Umbilical cord (tissue), 2 donors: ENCODE measurements around the gene RPEL1. TPM values are rescaled to one million over a fixed set of nuclear protein-coding genes. Genes with fewer than 3 reads are reported as not detected.
A peak's percentile ranks its signal among the peaks of the same experiment; 100 is the strongest.

Experiments used
- DNase-seq: peaks from one replicate; pipeline ENCODE4 v3.0.0-alpha.2; 2015; ENCODE audit warnings: low spot score
- total RNA-seq: library from RNA; depleted of rRNA; stranded (reverse); fragments of >200 nt; gene quantifications from one replicate; pipeline ENCODE4 v1.2.3, GENCODE V29; 2014; ENCODE audit warnings: low replicate concordance; ENCODE audit not compliant: insufficient read depth

The RPEL1 gene
- total RNA-seq, 1 donor from 2014 or later: 3.9 TPM

DNA sequence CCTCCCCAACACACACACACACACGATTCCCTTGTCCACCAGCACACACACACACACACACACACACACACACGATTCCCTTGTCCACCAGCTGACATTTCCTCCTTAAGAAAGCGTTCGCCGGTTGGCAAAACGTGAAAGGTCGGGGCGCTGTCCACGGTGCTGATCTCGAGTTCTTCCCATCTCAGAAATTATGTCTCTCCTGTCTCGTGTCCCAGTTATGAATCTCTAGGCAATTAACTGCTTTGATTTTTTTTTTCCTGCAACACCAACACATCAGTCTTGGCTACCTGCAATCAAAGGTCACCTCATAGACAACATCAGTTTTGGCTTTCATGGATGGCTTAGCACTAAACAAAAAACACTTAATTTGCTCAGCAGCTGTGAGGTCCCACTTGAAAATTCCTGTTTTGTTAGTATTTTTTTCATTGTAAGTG is 33.2 kb downstream of the RPEL1 start:
- DNase-seq: peak; percentile 55

DNA sequence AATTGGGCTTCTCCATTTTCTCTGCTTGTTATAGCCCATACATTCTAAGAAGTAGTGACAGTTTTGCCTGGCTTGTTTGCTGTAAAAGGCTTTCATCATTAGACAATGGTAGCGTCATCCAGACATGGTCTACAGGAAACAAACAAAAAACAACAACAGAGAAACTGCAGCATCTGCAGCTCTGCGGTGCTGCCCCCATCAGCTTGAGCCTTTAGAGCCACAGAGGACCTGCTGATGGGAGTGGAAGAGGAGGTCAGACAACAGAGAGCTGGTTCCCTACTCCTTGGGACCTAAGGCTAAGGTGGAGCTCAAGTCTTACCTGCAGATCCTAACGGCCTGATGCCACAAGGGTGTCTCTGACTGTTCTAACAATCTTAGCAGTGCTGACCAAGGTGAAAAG is 34.3 kb downstream of the RPEL1 start:
- no peak for DNase-seq

GRCh38 chr10:103280506-103280905 is 34.8 kb downstream of the RPEL1 start:
- DNase-seq: no peak

GRCh38 chr10:103281753-103282152 is 36.1 kb downstream of the RPEL1 start:
- DNase-seq: peak; percentile 90

- peak; percentile 36 for DNase-seq
Measured at GRCh38 chr10:103282961-103283360, 37.3 kb downstream of the RPEL1 start.

GRCh38 chr10:103284170-103284569 is 38.5 kb downstream of the RPEL1 start:
- no peak for DNase-seq

DNA sequence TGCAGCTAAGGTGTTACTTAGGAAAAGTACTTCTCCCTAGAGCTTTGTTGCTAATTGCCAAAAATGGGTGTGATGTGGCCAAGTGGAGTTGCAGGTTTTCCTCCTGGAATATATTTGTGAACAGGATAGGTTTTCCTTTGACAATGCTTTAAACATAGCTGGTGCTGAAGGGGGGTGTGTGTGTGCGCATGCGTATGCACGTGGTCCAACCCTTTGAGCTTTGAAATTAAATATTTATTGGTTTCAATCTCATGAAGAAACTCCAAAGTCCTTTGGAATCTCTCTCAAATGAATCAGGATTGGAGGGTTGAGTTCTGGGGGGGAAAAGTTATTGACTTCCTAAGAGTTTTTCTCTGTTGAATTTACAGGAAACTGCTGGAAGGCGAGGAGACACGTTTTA is 42.3 kb downstream of the RPEL1 start:
- no peak for DNase-seq

DNA sequence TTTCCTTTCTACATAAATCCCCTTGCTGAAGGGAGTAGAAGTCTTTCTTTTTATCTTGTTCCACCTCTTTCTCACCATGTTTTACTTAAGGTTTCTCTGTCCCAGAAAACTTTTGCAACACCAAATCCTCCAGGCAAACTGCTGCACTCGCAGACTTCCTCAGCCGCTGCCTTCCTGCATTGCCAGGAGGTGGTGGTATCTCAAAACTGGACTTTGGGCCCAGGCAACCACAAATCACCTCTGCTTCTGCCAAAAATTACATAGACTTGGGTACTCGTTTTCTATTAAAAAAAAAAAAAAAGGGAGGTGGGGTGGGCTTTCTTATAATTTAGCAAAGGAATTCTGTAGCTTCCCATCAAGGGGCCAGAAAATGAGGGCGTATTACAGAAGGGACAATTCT is 45.9 kb downstream of the RPEL1 start:
- DNase-seq: no peak

DNA sequence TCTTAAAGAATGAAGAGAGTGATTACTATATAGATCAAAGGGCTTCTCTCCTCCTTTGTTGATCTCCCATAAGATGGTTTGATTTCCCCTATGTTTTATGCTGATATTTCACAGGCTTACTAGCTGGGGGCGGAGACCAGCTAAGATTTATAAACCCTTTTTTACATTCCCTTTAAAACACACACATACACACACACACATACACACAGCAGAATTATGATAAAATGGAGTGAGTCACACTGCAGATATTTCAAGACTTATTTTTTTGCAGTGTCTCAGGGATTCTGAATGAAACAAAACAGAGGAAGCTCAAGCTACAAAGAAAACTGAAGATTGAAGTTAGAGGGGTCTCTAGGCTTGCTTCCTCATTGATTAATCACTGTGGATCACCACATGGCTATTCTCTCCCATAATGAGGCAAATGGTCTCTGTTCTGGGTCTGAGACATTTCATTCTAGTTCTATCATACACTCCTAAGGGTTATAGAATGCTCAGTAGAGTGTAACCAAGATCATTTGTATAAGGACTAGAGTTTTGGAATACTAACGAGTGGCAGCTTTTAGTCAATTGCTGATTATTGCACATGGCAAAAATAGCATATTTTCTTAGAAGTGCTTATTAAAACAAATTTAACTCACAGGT is 49.8 kb downstream of the RPEL1 start:
- peak; percentile 93 for DNase-seq

Other genes with a start within 250 kb of the RPEL1 start
- gene NT5C2, start 52.6 kb upstream of the RPEL1 start, total RNA-seq: 81.4 TPM
- gene INA, start 31.3 kb downstream of the RPEL1 start, total RNA-seq: 1.4 TPM
- 11.1 TPM for gene PCGF6, start 105.3 kb downstream of the RPEL1 start, total RNA-seq
- 7.0 TPM for gene TAF5, start 122.1 kb downstream of the RPEL1 start, total RNA-seq
- 138 TPM for gene ATP5MK, start 150.6 kb downstream of the RPEL1 start, total RNA-seq
- 99.9 TPM for gene PDCD11, start 150.7 kb downstream of the RPEL1 start, total RNA-seq
- 7.2 TPM for gene CALHM2, start 206.5 kb downstream of the RPEL1 start, total RNA-seq
- 0.48 TPM for gene CALHM1, start 213.0 kb downstream of the RPEL1 start, total RNA-seq
- gene CALHM3, start 233.4 kb downstream of the RPEL1 start, total RNA-seq: not detected
- gene NEURL1, start 247.8 kb downstream of the RPEL1 start, total RNA-seq: 0.24 TPM